Calu3 (cell line): ENCODE results near the gene MTRFR. TPM values are rescaled to one million over a fixed set of nuclear protein-coding genes. Genes with fewer than 3 reads are reported as not detected.
A peak's percentile ranks its signal among the peaks of the same experiment; 100 is the strongest.

ENCODE experiments used
- BruUV-seq: library from RNA; stranded (reverse); fragments of 400-500 nt; replicated peaks from 2 replicates; lab custom pipeline; 2021; lab: Mats Ljungman, UMichigan
- CTCF ChIA-PET: fragments of 300-600 bp; sonication (Branson Sonifier 250); formaldehyde crosslinking; loops from one replicate; lab custom pipeline; 2022; ENCODE audit warnings: antibody characterized with exemption; lab: Charles Lee
- DNase-seq: peaks from one replicate; pipeline ENCODE4 v3.0.0; 2022
- H3K27ac Mint-ChIP-seq: one replicate; pipeline ENCODE4 v1.8.0; 2022; ENCODE audit warnings: mixed read lengths; ENCODE audit not compliant: unreplicated experiment
- H3K27me3 Mint-ChIP-seq: one replicate; pipeline ENCODE4 v1.8.0; 2022; ENCODE audit warnings: mixed read lengths; ENCODE audit not compliant: unreplicated experiment
- H3K36me3 Mint-ChIP-seq: one replicate; pipeline ENCODE4 v1.8.0; 2022; ENCODE audit warnings: mild to moderate bottlenecking, moderate library complexity, mixed read lengths; ENCODE audit not compliant: insufficient read depth, unreplicated experiment
- H3K4me1 Mint-ChIP-seq: one replicate; pipeline ENCODE4 v1.8.0; 2022; ENCODE audit warnings: mild to moderate bottlenecking, low read depth, mixed read lengths; ENCODE audit not compliant: unreplicated experiment
- H3K4me3 Mint-ChIP-seq: one replicate; pipeline ENCODE4 v1.8.0; 2022; ENCODE audit warnings: mild to moderate bottlenecking, low read depth, moderate library complexity, mixed read lengths; ENCODE audit not compliant: unreplicated experiment
- H3K9me3 Mint-ChIP-seq: one replicate; pipeline ENCODE4 v1.8.0; 2022; ENCODE audit warnings: low read depth, mixed read lengths; ENCODE audit not compliant: unreplicated experiment
- intact Hi-C: fragments of 100-400 bp; cut with micrococcal nuclease; formaldehyde crosslinking; loops from one replicate; pipeline ENCODE4 v1.10.0; 2022; ENCODE audit not compliant: unreplicated experiment
- total RNA-seq: library from RNA; stranded (reverse); gene quantifications from 2 replicates; pipeline ENCODE4 v1.2.3, GENCODE V29; 2022
- TF ChIP-seq, protein P1 (sequence below): fragments of 200-600 bp; IDR thresholded peaks from one replicate; pipeline ENCODE4 v1.8.0; 2022; ENCODE audit warnings: antibody characterized with exemption; ENCODE audit not compliant: unreplicated experiment

MTRFR gene
- total RNA-seq, 1 experiment from 2014 or later, result 24.7 TPM

GRCh38 chr12:123231931-123232330 lies 1.3 kb upstream of the MTRFR start:
- peak overlapping the region; percentile 99 for H3K27ac Mint-ChIP-seq

DNA sequence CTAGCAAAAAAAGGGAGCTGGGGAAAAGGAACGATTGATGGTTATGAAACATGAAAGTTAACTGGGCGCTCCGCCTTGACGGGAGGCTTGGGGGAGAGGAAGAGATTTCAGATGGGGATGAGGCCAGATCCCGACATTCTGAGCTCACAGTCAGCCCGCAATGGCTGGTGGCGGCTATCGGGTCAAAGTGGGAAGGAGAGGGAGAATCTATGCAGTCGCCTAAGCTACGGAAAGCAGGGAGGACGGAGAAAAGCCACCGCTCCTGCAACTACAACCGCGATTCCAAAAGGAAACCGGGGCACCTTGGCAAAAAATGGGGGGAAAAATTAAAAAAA lies 797 bp upstream of the MTRFR start:
- intact Hi-C loops, result loop anchor here (5.0 to 10.0 kb wide), 2 partner anchors 70 to 348 kb away; no protein-coding TSS in a partner anchor
- peak overlapping the region; percentile 99 for H3K27ac Mint-ChIP-seq
- CTCF ChIA-PET, result interaction anchor here (0.7 to 2.2 kb wide), 14 partner anchors 10 to 797 kb away, joined by 3 to 21 read pairs (median 4); partner anchors contain the start of gene ABCB9

More at GRCh38 chr12:123231931-123232330, 1.3 kb upstream of the MTRFR start:
- CTCF ChIA-PET, result interaction anchor here (0.9 to 2.2 kb wide), 7 partner anchors 11 to 796 kb away, joined by 3 to 21 read pairs (median 4); no protein-coding TSS in a partner anchor
- Mint-ChIP-seq H3K4me1 (peaks cover 28% of the 10 kb centered on the region), H3K9me3 (no peaks in the 10 kb centered on the region), H3K4me3 (peak overlapping the region; percentile 100), H3K27me3 (no peaks in the 10 kb centered on the region), H3K36me3 (peaks cover 43% of the 10 kb centered on the region)
- TF ChIP-seq, protein P1, sequence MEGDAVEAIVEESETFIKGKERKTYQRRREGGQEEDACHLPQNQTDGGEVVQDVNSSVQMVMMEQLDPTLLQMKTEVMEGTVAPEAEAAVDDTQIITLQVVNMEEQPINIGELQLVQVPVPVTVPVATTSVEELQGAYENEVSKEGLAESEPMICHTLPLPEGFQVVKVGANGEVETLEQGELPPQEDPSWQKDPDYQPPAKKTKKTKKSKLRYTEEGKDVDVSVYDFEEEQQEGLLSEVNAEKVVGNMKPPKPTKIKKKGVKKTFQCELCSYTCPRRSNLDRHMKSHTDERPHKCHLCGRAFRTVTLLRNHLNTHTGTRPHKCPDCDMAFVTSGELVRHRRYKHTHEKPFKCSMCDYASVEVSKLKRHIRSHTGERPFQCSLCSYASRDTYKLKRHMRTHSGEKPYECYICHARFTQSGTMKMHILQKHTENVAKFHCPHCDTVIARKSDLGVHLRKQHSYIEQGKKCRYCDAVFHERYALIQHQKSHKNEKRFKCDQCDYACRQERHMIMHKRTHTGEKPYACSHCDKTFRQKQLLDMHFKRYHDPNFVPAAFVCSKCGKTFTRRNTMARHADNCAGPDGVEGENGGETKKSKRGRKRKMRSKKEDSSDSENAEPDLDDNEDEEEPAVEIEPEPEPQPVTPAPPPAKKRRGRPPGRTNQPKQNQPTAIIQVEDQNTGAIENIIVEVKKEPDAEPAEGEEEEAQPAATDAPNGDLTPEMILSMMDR, result no peak
- intact Hi-C loops, result loop anchor here (5.0 to 10.0 kb wide), 2 partner anchors 70 to 347 kb away; no protein-coding TSS in a partner anchor
- no peak for DNase-seq
- no TSS peak for BruUV-seq

DNA sequence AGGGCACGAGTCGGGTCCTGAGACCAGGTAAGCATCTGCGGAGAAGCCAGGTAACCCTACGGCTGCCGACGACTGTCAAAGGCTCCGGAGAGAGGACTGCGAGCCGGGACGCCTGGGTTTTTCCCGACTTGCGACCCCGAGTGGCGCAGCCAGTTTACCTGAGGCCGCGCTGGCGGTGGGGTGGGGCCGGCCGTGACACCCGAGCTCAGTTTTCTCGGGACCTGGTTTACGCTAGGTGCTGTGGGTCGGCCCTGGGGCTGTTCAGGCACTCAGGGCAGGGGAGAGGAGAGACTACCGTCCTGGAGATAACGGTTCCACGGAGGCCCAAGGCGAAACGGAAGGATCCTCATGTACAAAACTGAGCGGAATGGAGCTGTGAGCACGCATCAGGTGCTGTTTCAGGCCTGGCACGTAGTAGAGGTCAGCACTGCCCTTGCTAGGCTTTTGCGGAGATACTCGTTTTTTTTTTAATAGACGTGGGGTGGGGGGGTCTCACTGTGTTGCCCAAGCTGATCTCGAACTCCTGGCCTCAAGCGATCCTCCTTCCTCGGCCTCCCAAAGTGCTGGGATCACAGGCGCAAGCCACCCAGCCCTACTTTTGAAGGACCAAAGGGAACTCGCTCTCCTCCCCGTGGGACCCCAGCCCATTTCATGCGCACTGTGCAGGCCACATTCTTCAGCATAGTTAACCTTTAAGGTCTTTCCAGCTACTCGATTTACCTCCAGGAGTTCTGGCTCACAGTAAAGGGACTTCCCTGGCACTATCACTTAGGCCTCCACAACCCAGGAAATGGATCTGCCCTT lies 471 bp downstream of the MTRFR start:
- intact Hi-C loops, result loop anchor here (5.0 to 10.0 kb wide), 2 partner anchors 71 to 349 kb away; no protein-coding TSS in a partner anchor
- Mint-ChIP-seq H3K27me3 (no peaks in the 10 kb centered on the region), H3K36me3 (peaks cover 43% of the 10 kb centered on the region), H3K9me3 (no peaks in the 10 kb centered on the region), H3K4me1 (peaks cover 28% of the 10 kb centered on the region), H3K27ac (peak overlapping the region; percentile 99), H3K4me3 (peak overlapping the region; percentile 100)
- BruUV-seq, result no TSS peak
- no peak for DNase-seq
- TF ChIP-seq, protein P1, result no peak
- CTCF ChIA-PET, result interaction anchor here (0.7 to 2.2 kb wide), 16 partner anchors 12 to 380 kb away, joined by 3 to 21 read pairs (median 4); partner anchors contain the start of genes ABCB9 and KMT5A

More for the DNA sequence above, 797 bp upstream of the MTRFR start:
- TSS peak; percentile 44 for BruUV-seq
- peaks cover 43% of the 10 kb centered on the region for H3K36me3 Mint-ChIP-seq
- TF ChIP-seq, protein P1, result no peak
- H3K9me3 Mint-ChIP-seq, result no peaks in the 10 kb centered on the region
- peak overlapping the region; percentile 100 for H3K4me3 Mint-ChIP-seq
- peaks cover 28% of the 10 kb centered on the region for H3K4me1 Mint-ChIP-seq
- DNase-seq, result no peak
- no peaks in the 10 kb centered on the region for H3K27me3 Mint-ChIP-seq

DNA sequence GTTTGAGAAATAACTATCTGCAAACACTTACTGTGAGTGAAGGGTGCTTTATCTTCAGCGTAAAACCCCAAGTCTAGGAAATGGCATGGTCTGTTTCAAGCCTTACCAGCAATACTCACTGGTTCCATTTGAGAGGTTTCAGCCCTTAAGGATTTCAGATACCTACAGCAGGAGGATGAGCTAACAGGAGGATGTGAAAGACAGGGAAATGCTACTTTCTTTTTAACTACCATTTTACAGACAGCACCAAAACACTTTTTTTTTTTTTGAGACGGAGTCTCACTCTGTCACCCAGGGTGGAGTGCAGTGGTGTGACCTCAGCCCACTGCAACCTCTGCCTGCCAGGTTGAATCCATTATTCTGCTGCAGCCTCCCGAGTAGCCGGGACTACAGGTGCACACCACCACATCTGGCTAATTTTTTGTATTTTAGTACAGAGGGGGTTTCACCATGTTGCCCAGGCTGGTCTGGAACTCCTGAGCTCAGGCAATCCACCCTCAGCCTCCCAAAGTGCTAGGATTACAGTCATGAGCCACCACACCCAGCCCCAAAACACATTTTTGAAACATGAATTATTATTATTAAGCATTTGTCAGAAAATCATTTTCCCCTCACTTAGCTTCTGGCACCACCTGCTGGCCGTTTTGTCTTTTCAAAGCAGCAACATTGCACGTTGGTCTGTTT lies 4.6 kb downstream of the MTRFR start:
- Mint-ChIP-seq H3K4me3 (no peak overlapping the region), H3K4me1 (peaks cover 8% of the 10 kb centered on the region), H3K36me3 (peaks cover 61% of the 10 kb centered on the region), H3K27me3 (no peaks in the 10 kb centered on the region), H3K27ac (no peak overlapping the region), H3K9me3 (no peaks in the 10 kb centered on the region)
- CTCF ChIA-PET, result interaction anchor here (0.6 to 2.3 kb wide), 15 partner anchors 11 to 377 kb away, joined by 3 to 44 read pairs (median 3); partner anchors contain the start of genes DDX55, OGFOD2 and TMED2
- no TSS peak for BruUV-seq
- intact Hi-C loops, result loop anchor here (1.0 to 10.0 kb wide), 3 partner anchors 194 to 353 kb away; partner anchors contain the start of gene OGFOD2
- DNase-seq, result peak; percentile 75
- TF ChIP-seq, protein P1, result peak; percentile 75
